Choroid plexus epithelial cell (primary cell): Measurements from ENCODE around the gene MYOF.

Source experiments
- DNase-seq: peaks from one replicate; pipeline ENCODE4 v3.0.0-alpha.2; 2010; ENCODE audit warnings: low read depth
- H3K4me3 ChIP-seq: 2 replicates; pipeline ENCODE4 v1.5.1; 2011; ENCODE audit warnings: low read depth, mild to moderate bottlenecking, control low read depth, low read length, moderate library complexity
- TF ChIP-seq, protein P1 (sequence below): conservative IDR thresholded peaks from 2 replicates; pipeline ENCODE4 v1.5.1; 2011; ENCODE audit warnings: low read depth, mild to moderate bottlenecking, control low read depth, inconsistent platforms, low read length, moderate library complexity

MYOF gene

DNA sequence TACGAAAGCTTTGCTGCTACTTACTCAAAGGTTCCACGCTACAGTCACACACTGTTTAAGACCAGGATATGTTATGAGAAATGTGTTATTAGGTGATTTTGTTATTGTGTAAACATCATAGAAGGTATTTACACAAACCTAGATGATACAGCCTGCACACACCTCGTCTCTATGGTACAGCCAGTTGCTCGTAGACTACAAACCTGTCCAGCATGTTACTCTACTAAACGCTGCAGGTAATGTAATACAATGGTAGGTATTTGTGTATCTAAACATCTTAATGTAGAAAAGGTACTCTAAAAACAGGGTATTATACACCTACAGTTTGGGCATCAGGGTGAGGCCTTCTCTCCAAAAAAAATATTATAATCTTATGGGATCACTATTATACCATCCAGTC is 181.2 kb downstream of the MYOF start:
- DNase-seq = no peak
- no peak overlapping the region for H3K4me3 ChIP-seq
- TF ChIP-seq, protein P1, sequence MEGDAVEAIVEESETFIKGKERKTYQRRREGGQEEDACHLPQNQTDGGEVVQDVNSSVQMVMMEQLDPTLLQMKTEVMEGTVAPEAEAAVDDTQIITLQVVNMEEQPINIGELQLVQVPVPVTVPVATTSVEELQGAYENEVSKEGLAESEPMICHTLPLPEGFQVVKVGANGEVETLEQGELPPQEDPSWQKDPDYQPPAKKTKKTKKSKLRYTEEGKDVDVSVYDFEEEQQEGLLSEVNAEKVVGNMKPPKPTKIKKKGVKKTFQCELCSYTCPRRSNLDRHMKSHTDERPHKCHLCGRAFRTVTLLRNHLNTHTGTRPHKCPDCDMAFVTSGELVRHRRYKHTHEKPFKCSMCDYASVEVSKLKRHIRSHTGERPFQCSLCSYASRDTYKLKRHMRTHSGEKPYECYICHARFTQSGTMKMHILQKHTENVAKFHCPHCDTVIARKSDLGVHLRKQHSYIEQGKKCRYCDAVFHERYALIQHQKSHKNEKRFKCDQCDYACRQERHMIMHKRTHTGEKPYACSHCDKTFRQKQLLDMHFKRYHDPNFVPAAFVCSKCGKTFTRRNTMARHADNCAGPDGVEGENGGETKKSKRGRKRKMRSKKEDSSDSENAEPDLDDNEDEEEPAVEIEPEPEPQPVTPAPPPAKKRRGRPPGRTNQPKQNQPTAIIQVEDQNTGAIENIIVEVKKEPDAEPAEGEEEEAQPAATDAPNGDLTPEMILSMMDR = no peak

DNA sequence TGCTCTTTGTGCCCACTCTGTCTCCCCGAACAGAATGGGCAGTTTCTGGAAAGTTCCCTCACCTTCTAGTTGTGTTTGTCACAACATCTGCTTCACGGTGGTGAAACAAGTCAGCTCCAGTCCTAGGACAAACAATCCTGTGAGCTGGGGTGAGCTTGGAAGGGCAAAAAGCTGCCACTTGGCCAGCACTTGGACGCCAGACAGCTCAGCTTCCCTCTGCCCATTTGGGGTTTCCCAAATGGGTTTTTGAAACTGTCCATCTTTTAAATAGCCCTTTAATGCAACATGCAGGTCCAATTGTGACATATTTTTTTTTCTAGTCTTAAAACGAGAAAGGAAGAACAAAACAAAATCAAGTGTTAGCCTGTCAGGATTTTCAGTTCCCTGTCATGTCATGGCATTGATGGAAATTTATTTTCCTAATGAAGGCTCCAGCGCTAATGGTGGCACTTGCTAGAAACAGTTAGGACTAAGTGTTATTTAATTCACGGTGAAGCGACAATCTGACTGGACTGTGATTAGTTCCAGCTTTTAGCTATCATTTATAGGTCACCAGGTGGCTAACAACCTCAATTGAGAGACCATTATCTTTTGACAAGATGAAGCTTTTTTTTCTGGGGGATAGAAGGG is 181.7 kb downstream of the MYOF start:
- no peak for DNase-seq
- TF ChIP-seq, protein P1 = no peak
- H3K4me3 ChIP-seq = no peak overlapping the region

DNA sequence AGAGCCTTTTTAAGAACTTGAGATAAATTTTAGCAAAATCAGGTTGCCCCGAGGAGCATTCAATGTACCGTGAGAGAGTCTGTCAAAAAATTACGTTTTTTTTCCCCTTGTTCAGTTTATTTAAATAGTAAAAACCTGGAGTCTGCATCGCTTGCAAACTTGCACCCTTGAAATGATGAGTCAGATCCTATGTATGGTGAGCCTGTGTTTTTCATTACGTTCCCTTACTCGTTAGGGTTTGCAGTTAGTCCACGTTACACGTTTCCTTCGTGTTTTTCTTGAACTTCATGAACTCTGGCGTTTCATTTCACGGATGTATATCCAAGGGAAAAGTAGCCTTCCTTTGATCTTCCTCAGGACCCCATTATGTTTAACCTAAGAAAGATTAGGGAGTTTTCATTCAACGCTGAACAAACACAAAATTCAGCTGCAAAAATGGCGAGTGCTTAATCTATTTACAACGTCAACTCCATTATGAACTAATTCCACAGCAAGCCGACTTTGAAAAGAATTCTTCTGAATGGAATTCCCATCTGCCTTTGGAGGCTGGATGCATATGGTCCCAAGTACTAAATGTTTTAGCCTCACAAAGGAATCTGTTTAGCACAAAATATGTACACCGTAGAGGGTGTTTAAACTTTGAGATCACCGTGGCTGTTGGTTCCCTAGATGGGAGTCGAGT is 182.4 kb downstream of the MYOF start:
- TF ChIP-seq, protein P1 = no peak
- peak; percentile 65 for DNase-seq

DNA sequence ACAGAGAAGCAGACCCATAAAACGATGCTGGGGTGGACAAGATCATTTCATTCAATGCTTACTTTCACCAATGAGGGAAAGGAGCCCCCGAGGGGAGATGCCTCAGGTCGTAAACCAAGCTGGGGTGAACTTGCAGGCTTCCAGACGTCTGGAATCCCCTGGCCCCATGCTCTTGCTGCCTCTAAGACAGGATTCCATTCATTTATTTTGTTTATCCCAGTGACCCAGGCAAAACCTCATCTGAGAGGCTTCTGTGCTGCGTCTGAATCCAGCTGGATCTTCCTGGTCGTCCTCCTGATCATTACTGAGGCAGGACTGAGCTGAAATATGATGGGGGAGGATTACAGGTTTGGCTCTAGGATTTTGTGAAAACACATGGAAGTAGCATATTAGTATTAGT is 182.9 kb downstream of the MYOF start:
- no peak for DNase-seq
- TF ChIP-seq, protein P1 = no peak
- H3K4me3 ChIP-seq = no peak overlapping the region

More for the DNA sequence above, 182.4 kb downstream of the MYOF start:
- H3K4me3 ChIP-seq = peak overlapping the region; percentile 26

DNA sequence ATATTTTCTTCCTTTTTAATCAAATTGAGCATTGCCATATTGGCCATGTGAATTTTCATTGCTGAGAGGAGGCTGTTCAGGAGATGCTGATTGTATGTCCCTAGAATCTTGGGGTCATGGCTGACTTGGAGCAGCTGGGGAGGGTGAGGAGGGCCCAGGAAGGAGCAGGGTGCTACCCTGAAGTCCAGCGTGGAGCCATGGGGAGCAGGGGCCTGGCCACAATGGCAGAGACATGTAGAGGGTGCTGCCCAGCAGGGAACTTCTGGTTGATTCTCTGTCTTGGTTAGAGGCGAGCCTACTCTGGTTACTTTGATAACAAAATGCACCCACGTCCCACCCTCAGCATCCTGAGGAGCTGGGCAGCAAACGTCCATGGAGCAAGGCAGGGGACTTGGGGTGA is 186.0 kb downstream of the MYOF start:
- no peak for DNase-seq
- H3K4me3 ChIP-seq = no peak overlapping the region
- TF ChIP-seq, protein P1 = no peak

DNA sequence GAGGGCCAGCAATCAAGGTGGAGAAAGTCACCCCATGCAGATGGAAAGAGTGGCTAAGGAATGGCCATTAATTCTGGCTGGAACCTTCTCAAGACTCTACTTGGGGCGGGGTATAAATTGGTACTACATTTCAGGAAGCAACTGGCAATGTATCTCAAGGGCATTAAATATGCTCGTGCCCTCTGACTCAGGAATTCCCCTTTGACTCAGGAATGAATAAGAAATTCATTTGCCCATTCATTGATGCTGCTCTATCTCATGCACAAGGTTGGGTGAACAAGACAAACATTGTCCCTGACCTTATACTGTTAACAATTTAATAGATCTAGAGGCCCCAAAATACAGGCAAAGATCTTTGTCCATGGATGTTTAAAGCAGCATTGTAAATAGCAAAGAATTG is 188.1 kb downstream of the MYOF start:
- TF ChIP-seq, protein P1 = no peak
- no peak overlapping the region for H3K4me3 ChIP-seq
- no peak for DNase-seq
